ENCODE results near the gene LUZP1.

LUZP1 gene

GRCh38 chr1:23150742-23151141 is 17.9 kb downstream of the LUZP1 start:
- no peak for DNase-seq

GRCh38 chr1:23150125-23150524 is 18.5 kb downstream of the LUZP1 start:
- DNase-seq = no peak

DNA sequence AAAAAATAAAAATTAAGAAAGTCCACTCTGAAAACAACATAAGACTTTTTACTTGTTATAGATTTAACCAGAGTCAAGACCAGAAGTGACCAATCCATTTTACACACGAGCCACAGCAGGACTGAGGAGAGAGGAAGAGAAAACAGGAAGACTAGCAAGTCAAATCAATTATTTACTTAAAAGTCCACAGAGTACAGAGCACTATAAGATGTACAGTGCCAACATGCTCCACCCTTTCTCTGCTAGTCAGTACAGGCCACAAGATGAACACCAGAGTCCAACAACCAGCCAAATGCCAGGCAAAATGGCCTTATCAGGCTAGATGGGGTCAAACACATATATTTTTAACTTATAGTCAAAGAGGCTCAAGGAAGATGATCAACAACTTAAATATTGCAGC is 19.5 kb downstream of the LUZP1 start:
- no peak for DNase-seq

GRCh38 chr1:23148084-23148483 is 20.6 kb downstream of the LUZP1 start:
- DNase-seq = no peak

- no peak for DNase-seq
Observed at GRCh38 chr1:23140940-23141596, 27.6 kb downstream of the LUZP1 start.

- DNase-seq = no peak
Observed at GRCh38 chr1:23135268-23135667, 33.4 kb downstream of the LUZP1 start.

DNA sequence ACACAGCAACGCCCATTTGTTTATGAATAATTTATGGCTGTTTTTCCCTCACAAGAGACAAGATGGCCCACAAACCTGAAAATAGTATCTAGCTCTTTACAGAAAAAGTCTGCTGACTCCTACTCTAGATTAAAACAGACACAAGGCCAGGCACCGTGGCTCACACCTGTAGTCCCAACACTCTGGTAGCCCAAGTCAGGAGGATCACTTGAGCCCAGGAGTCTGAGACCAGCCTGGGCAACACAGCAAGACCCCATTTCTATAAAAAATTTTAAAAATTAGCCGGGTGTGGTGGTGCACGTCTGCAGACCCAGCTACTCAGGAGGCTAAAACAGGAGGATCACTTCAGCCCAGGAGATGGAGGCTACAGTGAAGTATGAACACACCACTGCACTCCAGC is 34.6 kb downstream of the LUZP1 start:
- no peak for DNase-seq

GRCh38 chr1:23133587-23133986 is 35.1 kb downstream of the LUZP1 start:
- DNase-seq = no peak

- no peak for DNase-seq
Observed at GRCh38 chr1:23132033-23132432, 36.6 kb downstream of the LUZP1 start.

GRCh38 chr1:23129846-23130245 is 38.8 kb downstream of the LUZP1 start:
- peak; percentile 15 for DNase-seq

DNA sequence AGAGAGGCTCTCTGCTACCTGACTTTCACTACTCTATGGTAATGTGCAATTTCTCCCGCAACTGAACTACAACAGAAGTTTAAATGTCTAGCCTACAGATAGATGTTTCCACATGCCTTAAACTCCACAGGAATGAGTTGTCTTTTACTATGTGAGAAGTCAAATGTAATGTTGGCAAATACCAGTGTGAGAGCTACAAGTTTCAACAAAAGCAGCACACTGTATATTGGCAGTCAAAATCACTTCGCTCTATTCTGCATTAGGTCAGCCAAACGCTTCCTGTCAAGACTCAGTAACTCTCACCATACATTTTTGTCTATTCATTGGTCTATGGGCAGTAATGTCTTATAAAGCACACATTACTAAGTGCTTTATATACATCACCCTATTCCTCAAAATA is 41.9 kb downstream of the LUZP1 start:
- peak; percentile 67 for DNase-seq

- no peak for DNase-seq
Observed at GRCh38 chr1:23126200-23126599, 42.5 kb downstream of the LUZP1 start.

DNA sequence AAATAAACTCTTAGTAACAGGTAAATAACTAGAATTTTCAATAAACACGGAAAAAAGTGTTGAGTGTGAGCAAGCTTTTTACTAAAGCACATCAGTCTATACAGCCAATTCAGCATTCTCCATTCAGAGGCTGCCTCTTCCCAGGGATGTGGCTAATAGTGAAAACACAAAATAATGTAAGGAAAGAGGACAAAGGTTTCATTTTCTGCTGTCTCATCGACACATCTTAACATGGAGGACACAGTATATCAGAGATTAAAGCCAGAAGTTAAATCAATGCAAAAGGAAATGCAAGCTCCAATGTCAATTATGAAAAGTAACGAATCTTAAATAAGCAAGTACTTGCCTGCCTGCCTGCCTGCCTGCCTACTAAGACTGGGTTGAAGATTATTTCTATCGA is 43.2 kb downstream of the LUZP1 start:
- DNase-seq = no peak

GRCh38 chr1:23124259-23125026 is 44.2 kb downstream of the LUZP1 start:
- no peak for DNase-seq

DNA sequence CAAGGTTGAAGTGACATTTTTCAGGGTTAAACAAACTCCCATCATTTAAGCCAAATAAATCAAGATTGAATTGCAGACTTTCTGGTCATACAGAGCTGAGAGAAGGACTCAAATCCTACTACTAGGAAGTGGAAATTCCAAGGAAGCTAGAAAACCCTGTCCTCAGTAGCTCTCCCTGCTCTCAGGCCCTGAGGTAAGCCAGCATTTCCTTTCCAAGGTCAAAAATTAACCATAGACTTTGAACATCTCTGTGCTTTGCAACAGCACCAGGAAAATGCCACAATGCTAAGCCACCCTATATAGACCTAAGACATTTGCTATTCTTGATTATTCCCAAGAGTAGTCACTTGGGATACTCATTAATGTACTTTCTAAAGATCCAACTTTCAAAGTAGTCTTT is 45.1 kb downstream of the LUZP1 start:
- no peak for DNase-seq

- DNase-seq = no peak
Observed at GRCh38 chr1:23122796-23123195, 45.9 kb downstream of the LUZP1 start.

GRCh38 chr1:23122023-23122748 is 46.5 kb downstream of the LUZP1 start:
- DNase-seq = peak; percentile 54

GRCh38 chr1:23120383-23120782 is 48.3 kb downstream of the LUZP1 start:
- no peak for DNase-seq

DNA sequence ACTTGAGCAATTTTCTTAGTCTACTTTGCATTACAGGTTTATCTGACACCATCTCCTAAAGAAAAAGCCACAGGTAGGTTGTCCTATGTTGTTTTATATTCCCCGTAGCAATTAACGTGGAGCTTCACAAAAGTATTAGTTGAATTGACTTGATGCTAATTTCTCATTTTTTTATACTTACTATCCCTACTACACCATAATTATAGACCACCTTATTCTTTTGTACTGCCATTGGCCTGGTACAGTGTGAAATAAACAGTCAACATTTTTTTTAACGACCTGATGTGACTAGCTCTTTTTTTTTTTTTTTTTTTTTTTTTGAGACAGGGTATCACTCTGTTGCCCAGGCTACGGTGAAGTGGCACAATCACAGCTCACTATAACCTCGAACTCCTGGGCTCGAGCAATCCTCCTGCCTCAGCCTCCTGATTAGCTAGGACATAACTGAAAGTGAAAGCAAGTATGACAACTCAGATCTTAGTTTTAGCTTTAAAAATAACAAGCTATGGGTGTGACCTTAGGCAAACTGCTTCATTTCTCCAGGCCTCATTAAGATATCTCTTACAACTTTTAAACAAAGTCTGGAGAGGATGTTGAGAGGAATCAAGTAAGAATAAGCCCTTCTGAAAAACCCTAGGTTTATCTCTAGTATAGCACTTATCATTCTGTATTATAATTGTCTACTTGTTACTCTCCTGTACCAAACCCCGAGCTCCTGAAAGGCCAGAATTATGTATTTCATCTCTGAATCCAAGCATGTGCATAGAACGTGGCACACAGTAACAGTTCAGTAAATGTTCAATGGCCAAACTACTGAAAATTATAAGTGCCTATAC is 49.5 kb downstream of the LUZP1 start:
- peak; percentile 25 for DNase-seq

- DNase-seq = no peak
Observed at GRCh38 chr1:23118407-23118806, 50.2 kb downstream of the LUZP1 start.

- DNase-seq = no peak
Observed at GRCh38 chr1:23116921-23117699, 51.5 kb downstream of the LUZP1 start.

Measured in fibroblast of skin of scalp (primary cell).